IMR-90 (cell line): Measurements from ENCODE around the gene CACYBP. TPM values are rescaled to one million over a fixed set of nuclear protein-coding genes. Genes with fewer than 3 reads are reported as not detected.

ENCODE experiments used
- ATAC-seq: fragments of 200-7000 bp; cut with Tn5 transposase; 2 replicates; pipeline ENCODE4 v1.9.1; 2020; ENCODE audit warnings: low read depth, mild to moderate bottlenecking, moderate library complexity
- BruUV-seq: library from RNA; stranded (reverse); fragments of 400-500 nt; replicated peaks from 2 replicates; lab custom pipeline; 2021; lab: Mats Ljungman, UMichigan
- CTCF ChIA-PET: fragments of 300-600 bp; formaldehyde crosslinking; extraction: SDS; loops from one replicate; lab custom pipeline; 2021; ENCODE audit warnings: antibody characterized with exemption; lab: Yijun Ruan, JAX
- POLR2A ChIA-PET: fragments of 300-600 bp; sonication (Branson Sonifier 250); formaldehyde crosslinking; loops from one replicate; lab custom pipeline; 2022; ENCODE audit warnings: antibody characterized with exemption; ENCODE audit not compliant: unreplicated experiment; lab: Charles Lee
- DNase-seq: peaks from one replicate; pipeline ENCODE4 v3.0.0; 2013
- H2AFZ ChIP-seq: replicated peaks from 2 replicates; pipeline ENCODE3; 2013; ENCODE audit warnings: low read length, mild to moderate bottlenecking; ENCODE audit not compliant: poor library complexity
- H2AK5ac ChIP-seq: 2 replicates; pipeline ENCODE4 v1.6.1; 2013; ENCODE audit warnings: low read depth, low read length, inconsistent platforms
- H2AK9ac ChIP-seq: replicated peaks from 2 replicates; pipeline ENCODE3; 2013; ENCODE audit warnings: mild to moderate bottlenecking, low read depth, low read length, moderate library complexity; ENCODE audit not compliant: poor library complexity
- H2BK120ac ChIP-seq: 2 replicates; pipeline ENCODE4 v1.6.1; 2013; ENCODE audit warnings: low read depth, low read length, inconsistent platforms
- H2BK15ac ChIP-seq: 3 replicates; pipeline ENCODE4 v1.6.1; 2013; ENCODE audit warnings: low read depth, low read length, inconsistent platforms
- H2BK20ac ChIP-seq: 2 replicates; pipeline ENCODE4 v1.6.1; 2013; ENCODE audit warnings: low read depth, mild to moderate bottlenecking, inconsistent platforms, low read length, moderate library complexity
- H2BK5ac ChIP-seq: 2 replicates; pipeline ENCODE4 v1.6.1; 2013; ENCODE audit warnings: mild to moderate bottlenecking, low read depth, low read length, inconsistent platforms; ENCODE audit not compliant: poor library complexity, severe bottlenecking
- H3K14ac ChIP-seq: replicated peaks from 2 replicates; pipeline ENCODE4 v1.6.1; 2013; ENCODE audit warnings: low read depth, low read length, inconsistent platforms
- H3K18ac ChIP-seq: 2 replicates; pipeline ENCODE4 v1.6.1; 2013; ENCODE audit warnings: low read depth, low read length, control low read depth
- H3K23ac ChIP-seq: 2 replicates; pipeline ENCODE4 v1.6.1; 2013; ENCODE audit warnings: low read depth, low read length, inconsistent platforms
- H3K27ac ChIP-seq: 2 replicates; pipeline ENCODE4 v1.5.1; 2013; ENCODE audit warnings: mild to moderate bottlenecking, control low read depth, low read length; ENCODE audit not compliant: insufficient read depth
- H3K27me3 ChIP-seq: 2 replicates; pipeline ENCODE4 v1.6.1; 2013; ENCODE audit warnings: low read length; ENCODE audit not compliant: control insufficient read depth, insufficient read depth
- H3K36me3 ChIP-seq: 2 replicates; pipeline ENCODE4 v1.6.1; 2013; ENCODE audit warnings: low read length, mixed read lengths; ENCODE audit not compliant: control insufficient read depth, insufficient read depth
- H3K4ac ChIP-seq: 2 replicates; pipeline ENCODE4 v1.6.1; 2013; ENCODE audit warnings: low read depth, low read length, inconsistent platforms
- H3K4me1 ChIP-seq: 2 replicates; pipeline ENCODE4 v1.6.1; 2013; ENCODE audit warnings: low read length, mixed read lengths; ENCODE audit not compliant: control insufficient read depth, insufficient read depth
- H3K4me2 ChIP-seq: 2 replicates; pipeline ENCODE4 v1.6.1; 2013; ENCODE audit warnings: low read depth, mild to moderate bottlenecking, control low read depth, low read length, moderate library complexity
- H3K4me3 ChIP-seq: 2 replicates; pipeline ENCODE4 v1.5.1; 2013; ENCODE audit warnings: low read depth, mild to moderate bottlenecking, control low read depth, low read length, moderate library complexity; ENCODE audit not compliant: insufficient read depth
- H3K56ac ChIP-seq: 2 replicates; pipeline ENCODE4 v1.6.1; 2013; ENCODE audit warnings: low read length, inconsistent platforms; ENCODE audit not compliant: insufficient read depth; ENCODE audit errors: extremely low read depth
- H3K79me1 ChIP-seq, 2 experiments: 2 replicates each; pipeline ENCODE4 v1.6.1; 2013; ENCODE audit warnings: low read length in 2 of 2, inconsistent platforms in 1 of 2, low read depth in 1 of 2
- H3K9ac ChIP-seq: 2 replicates; pipeline ENCODE4 v1.6.1; 2013; ENCODE audit warnings: low read depth, low read length, control low read depth
- H3K9me1 ChIP-seq: 2 replicates; pipeline ENCODE4 v1.6.1; 2013; ENCODE audit warnings: low read length, inconsistent platforms; ENCODE audit not compliant: insufficient read depth
- H3K9me3 ChIP-seq: 2 replicates; pipeline ENCODE4 v1.6.1; 2013; ENCODE audit warnings: low read length; ENCODE audit not compliant: control insufficient read depth, insufficient read depth
- H4K20me1 ChIP-seq: 2 replicates; pipeline ENCODE4 v1.6.1; 2013; ENCODE audit warnings: low read length, inconsistent platforms; ENCODE audit not compliant: insufficient read depth
- H4K5ac ChIP-seq: 2 replicates; pipeline ENCODE4 v1.6.1; 2013; ENCODE audit warnings: mild to moderate bottlenecking, low read depth, low read length, control low read depth
- H4K8ac ChIP-seq, 2 experiments: 2 replicates each; pipeline ENCODE4 v1.6.1; 2013; ENCODE audit warnings: low read depth in 2 of 2, low read length in 2 of 2, control low read depth in 1 of 2, inconsistent platforms in 1 of 2
- H4K91ac ChIP-seq: 2 replicates; pipeline ENCODE4 v1.6.1; 2013; ENCODE audit warnings: low read depth, low read length, inconsistent platforms; ENCODE audit not compliant: insufficient read depth
- FOS ChIP-seq: fragments of 150-350 bp; IDR thresholded peaks from 2 replicates; pipeline ENCODE4 v1.6.1; 2016; ENCODE audit warnings: low read depth, low read length
- MXI1 ChIP-seq: IDR thresholded peaks from 2 replicates; pipeline ENCODE4 v1.6.1; 2012; ENCODE audit warnings: low read depth, mild to moderate bottlenecking, low read length, moderate library complexity, borderline replicate concordance
- NFE2L2 ChIP-seq: fragments of 150-350 bp; IDR thresholded peaks from 2 replicates; pipeline ENCODE4 v1.6.1; 2016; ENCODE audit warnings: low read depth, mild to moderate bottlenecking, low read length
- SMC3 ChIP-seq: fragments of 150-350 bp; IDR thresholded peaks from 2 replicates; pipeline ENCODE4 v1.6.1; 2016; ENCODE audit warnings: low read depth, mild to moderate bottlenecking, antibody characterized with exemption, low read length, moderate library complexity
- WGBS, 2 experiments: methylation state at CpG; one replicate each; pipeline versions ENCODE4 v1.1.5 to v1.1.7; 2013; ENCODE audit warnings: missing lambda C conversion rate in 2 of 2; ENCODE audit not compliant: insufficient read length in 1 of 2; ENCODE audit errors: extremely low coverage in 2 of 2; 5-methylcytosine and 5-hydroxymethylcytosine counted together
- dilution Hi-C: fragments of 300-500 bp; cut with HindIII; formaldehyde crosslinking; loops from one replicate; pipeline ENCODE4 v1.14.3; 2018; ENCODE audit warnings: low sequenced_read_pairs; ENCODE audit not compliant: unreplicated experiment
- in situ Hi-C: fragments of 300-500 bp; cut with MboI; formaldehyde crosslinking; loops from 3 replicates; pipeline ENCODE4 v1.14.3; 2019; ENCODE audit warnings: low sequenced_read_pairs, inconsistent platforms, mixed read lengths
- intact Hi-C: fragments of 100-400 bp; cut with micrococcal nuclease; formaldehyde crosslinking; loops from 2 replicates; pipeline ENCODE4 v1.10.0; 2022
- polyA plus RNA-seq, 3 experiments: library from polyadenylated mRNA; depleted of rRNA; stranded (reverse); fragments of >200 nt; gene quantifications; 2 replicates each; pipeline ENCODE4 v1.2.3, GENCODE V29; 2012; ENCODE audit warnings: low replicate concordance in 1 of 3
- total RNA-seq: library from RNA; depleted of rRNA; stranded (reverse); fragments of >200 nt; gene quantifications from 2 replicates; pipeline ENCODE4 v1.2.3, GENCODE V29; 2012

The CACYBP gene
- total and polyA plus RNA-seq, 2 of the 4 experiments (the other 2 are of a cell fraction): 61.8 to 62.8 TPM

DNA sequence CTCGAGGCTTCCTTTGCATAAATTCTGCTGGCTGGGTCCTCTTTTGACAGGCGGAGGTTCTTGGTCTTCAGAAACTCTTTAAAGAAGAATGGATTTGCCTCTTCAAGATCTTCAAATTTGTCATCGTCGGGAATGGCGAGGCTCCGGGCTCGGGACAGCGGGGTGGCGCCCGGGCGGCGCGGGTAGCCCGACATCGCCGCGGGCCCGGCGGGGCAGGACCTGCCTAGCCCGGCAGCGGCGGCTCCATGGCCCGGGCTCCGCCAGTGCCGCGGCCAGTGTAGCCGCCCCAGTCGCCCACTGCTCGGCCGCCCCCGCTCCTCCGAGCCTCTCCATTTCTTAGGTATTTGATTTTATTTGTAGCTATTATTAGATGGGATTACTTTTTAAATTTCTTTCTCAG, 45.8 kb downstream of the CACYBP start:
- no TSS peak for BruUV-seq
- TF ChIP-seq MXI1 (no peak), NFE2L2 (no peak), SMC3 (no peak), FOS (no peak)
- H3K4me2 ChIP-seq: no peak overlapping the region
- no peak overlapping the region for H2BK15ac ChIP-seq
- H3K4me1 ChIP-seq: no peaks in the 10 kb centered on the region
- no peaks in the 10 kb centered on the region for H3K9me3 ChIP-seq
- H3K18ac ChIP-seq: no peak overlapping the region
- H4K8ac ChIP-seq: no peak overlapping the region
- ATAC-seq: no peak
- no peak for DNase-seq
- H3K27ac ChIP-seq: no peak overlapping the region
- H2BK5ac ChIP-seq: no peak overlapping the region
- H2BK120ac ChIP-seq: no peak overlapping the region
- no peak overlapping the region for H3K4me3 ChIP-seq
- no peak overlapping the region for H2BK20ac ChIP-seq
- H3K23ac ChIP-seq: no peak overlapping the region
- WGBS, 2 experiments: 89% methylated on average over 3 of the region's 32 CpGs; no CpG with 5 or more reads in 1 of the 2 experiments
- CTCF ChIA-PET: no interaction called here
- H3K9me1 ChIP-seq: no peaks in the 10 kb centered on the region
- H3K79me1 ChIP-seq: no peaks in the 10 kb centered on the region
- no peaks in the 10 kb centered on the region for H4K20me1 ChIP-seq
- H3K36me3 ChIP-seq: no peaks in the 10 kb centered on the region
- intact Hi-C loops: no loop called here
- dilution Hi-C loops: no loop called here
- H2AK9ac ChIP-seq: no peak overlapping the region
- POLR2A ChIA-PET: no interaction called here
- H3K9ac ChIP-seq: no peak overlapping the region
- H2AK5ac ChIP-seq: no peak overlapping the region
- no peak overlapping the region for H3K4ac ChIP-seq
- in situ Hi-C loops: no loop called here
- H4K91ac ChIP-seq: no peak overlapping the region
- H3K56ac ChIP-seq: no peak overlapping the region
- H4K5ac ChIP-seq: no peak overlapping the region
- no peaks in the 10 kb centered on the region for H3K27me3 ChIP-seq
- H3K14ac ChIP-seq: no peak overlapping the region
- no peak overlapping the region for H2AFZ ChIP-seq
